Hematopoietic multipotent progenitor cell treated with erythropoietin and hydrocortisone succinate and interleukin-3 and kit ligand, for 6 days (in vitro differentiated cells): Measurements from ENCODE around the gene GRK3.

Experiments used
- DNase-seq: peaks from one replicate; pipeline ENCODE4 v3.0.0-alpha.2; 2015

The GRK3 gene

GRCh38 chr22:25669253-25670069, 105.0 kb downstream of the GRK3 start:
- DNase-seq, result no peak

- no peak for DNase-seq
These were observed 105.6 kb downstream of the GRK3 start for GRCh38 chr22:25670070-25670461.

- DNase-seq, result no peak
These were observed 108.0 kb downstream of the GRK3 start for GRCh38 chr22:25672289-25673084.

GRCh38 chr22:25673713-25674112, 109.2 kb downstream of the GRK3 start:
- no peak for DNase-seq

GRCh38 chr22:25677631-25678030, 113.2 kb downstream of the GRK3 start:
- DNase-seq, result no peak

- no peak for DNase-seq
These were observed 115.6 kb downstream of the GRK3 start for GRCh38 chr22:25680051-25680450.

GRCh38 chr22:25680956-25681355, 116.5 kb downstream of the GRK3 start:
- no peak for DNase-seq

GRCh38 chr22:25682109-25682508, 117.6 kb downstream of the GRK3 start:
- no peak for DNase-seq

GRCh38 chr22:25688627-25689026, 124.2 kb downstream of the GRK3 start:
- no peak for DNase-seq

- DNase-seq, result no peak
These were observed 125.2 kb downstream of the GRK3 start for GRCh38 chr22:25689631-25690030.

- DNase-seq, result no peak
These were observed 126.3 kb downstream of the GRK3 start for GRCh38 chr22:25690798-25691197.

GRCh38 chr22:25692397-25693267, 128.2 kb downstream of the GRK3 start:
- no peak for DNase-seq

- no peak for DNase-seq
These were observed 128.7 kb downstream of the GRK3 start for GRCh38 chr22:25693268-25693565.

GRCh38 chr22:25694196-25694907, 129.9 kb downstream of the GRK3 start:
- DNase-seq, result no peak

- DNase-seq, result no peak
These were observed 130.7 kb downstream of the GRK3 start for GRCh38 chr22:25695146-25695545.

- DNase-seq, result no peak
These were observed 132.3 kb downstream of the GRK3 start for GRCh38 chr22:25696763-25697162.

- no peak for DNase-seq
These were observed 132.7 kb downstream of the GRK3 start for GRCh38 chr22:25697181-25697664.

GRCh38 chr22:25697978-25698377, 133.5 kb downstream of the GRK3 start:
- DNase-seq, result no peak

GRCh38 chr22:25698461-25698860, 134.0 kb downstream of the GRK3 start:
- DNase-seq, result no peak

- DNase-seq, result no peak
These were observed 134.5 kb downstream of the GRK3 start for GRCh38 chr22:25698978-25699377.

GRCh38 chr22:25701056-25701780, 136.7 kb downstream of the GRK3 start:
- DNase-seq, result no peak

- peak; percentile 63 for DNase-seq
These were observed 137.6 kb downstream of the GRK3 start for GRCh38 chr22:25702040-25702439.
